H1 (cell line): ENCODE measurements around the gene ZNF462. TPM values are rescaled to one million over a fixed set of nuclear protein-coding genes. Genes with fewer than 3 reads are reported as not detected.

ENCODE experiments used
- CTCF ChIA-PET: fragments of 300-600 bp; sonication (Branson Sonifier 250); formaldehyde crosslinking; loops from one replicate; lab custom pipeline; 2021; ENCODE audit not compliant: partially characterized antibody; lab: Charles Lee
- POLR2A ChIA-PET: fragments of 300-600 bp; sonication (Branson Sonifier 250); formaldehyde crosslinking; loops from one replicate; lab custom pipeline; 2021; ENCODE audit warnings: inconsistent platforms; ENCODE audit not compliant: partially characterized antibody; lab: Charles Lee
- DNase-seq, 2 experiments: peaks; one replicate each; pipeline versions ENCODE4 v3.0.0 to v3.0.0-alpha.2; 2010 to 2022; ENCODE audit warnings: low spot score in 2 of 2, low read depth in 1 of 2, mixed read lengths in 1 of 2
- FAIRE-seq: peaks from 2 replicates; lab custom pipeline; 2011; peaks lifted over from hg19 to GRCh38; lab: Jason Lieb, UNC
- H2AFZ ChIP-seq: 2 replicates; pipeline ENCODE4 v1.8.1; 2012; ENCODE audit warnings: low read length, inconsistent platforms
- H2AK5ac ChIP-seq: 2 replicates; pipeline ENCODE4 v1.6.1; 2013; ENCODE audit warnings: low read depth, low read length
- H2BK120ac ChIP-seq: replicated peaks from 2 replicates; pipeline ENCODE3; 2013; ENCODE audit warnings: low read depth, low read length, inconsistent platforms
- H2BK12ac ChIP-seq: 2 replicates; pipeline ENCODE4 v1.6.1; 2013; ENCODE audit warnings: low read depth, low read length
- H2BK15ac ChIP-seq: 2 replicates; pipeline ENCODE4 v1.6.1; 2013; ENCODE audit warnings: low read length
- H2BK20ac ChIP-seq: 2 replicates; pipeline ENCODE4 v1.6.1; 2013; ENCODE audit warnings: low read length
- H2BK5ac ChIP-seq: 2 replicates; pipeline ENCODE4 v1.6.1; 2013; ENCODE audit warnings: low read depth, low read length
- H3K14ac ChIP-seq: 2 replicates; pipeline ENCODE4 v1.6.1; 2013; ENCODE audit warnings: inconsistent platforms; ENCODE audit not compliant: insufficient read length
- H3K18ac ChIP-seq: 2 replicates; pipeline ENCODE4 v1.6.1; 2013; ENCODE audit warnings: low read length; ENCODE audit errors: extremely low read depth
- H3K23ac ChIP-seq: 2 replicates; pipeline ENCODE4 v1.6.1; 2013; ENCODE audit warnings: inconsistent platforms; ENCODE audit not compliant: insufficient read length
- H3K23me2 ChIP-seq: 2 replicates; pipeline ENCODE4 v1.6.1; 2013; ENCODE audit warnings: low read depth, low read length
- H3K27ac ChIP-seq: 2 replicates; pipeline ENCODE4 v1.6.1; 2011; ENCODE audit warnings: low read depth, low read length, inconsistent platforms
- H3K27me3 ChIP-seq, 4 experiments: replicated peaks in 1 of 4; 1 replicate in 1 of 4; 2 replicates in 3 of 4; pipeline versions ENCODE4 v1.6.1 to v1.8.1; 2011 to 2013; ENCODE audit warnings: low read length in 3 of 4, mild to moderate bottlenecking in 3 of 4, inconsistent platforms in 2 of 4, mixed read lengths in 2 of 4, moderate library complexity in 1 of 4; ENCODE audit not compliant: control insufficient read depth in 3 of 4, insufficient read depth in 3 of 4; ENCODE audit errors: extremely low read depth in 1 of 4
- H3K36me3 ChIP-seq, 4 experiments: 2 replicates each; pipeline versions ENCODE4 v1.6.1 to v1.8.1; 2011 to 2013; ENCODE audit warnings: mild to moderate bottlenecking in 4 of 4, low read length in 3 of 4, moderate library complexity in 2 of 4, control low read depth in 1 of 4, inconsistent platforms in 1 of 4; ENCODE audit not compliant: insufficient read depth in 4 of 4, control insufficient read depth in 2 of 4
- H3K4ac ChIP-seq: replicated peaks from 2 replicates; pipeline ENCODE3; 2013; ENCODE audit warnings: low read length, low read depth, mixed read lengths, inconsistent platforms; ENCODE audit not compliant: insufficient read length
- H3K4me1 ChIP-seq, 4 experiments: replicated peaks in 1 of 4; 1 replicate in 1 of 4; 2 replicates in 3 of 4; pipeline versions ENCODE4 v1.6.1 to v1.8.1; 2011 to 2013; ENCODE audit warnings: low read length in 3 of 4, inconsistent platforms in 2 of 4, mixed read lengths in 1 of 4; ENCODE audit not compliant: insufficient read depth in 4 of 4, control insufficient read depth in 3 of 4
- H3K4me2 ChIP-seq, 2 experiments: 2 replicates each; pipeline versions ENCODE4 v1.6.1 to v1.8.1; 2011 to 2013; ENCODE audit warnings: low read depth in 2 of 2, low read length in 2 of 2, control low read depth in 1 of 2, inconsistent platforms in 1 of 2, mild to moderate bottlenecking in 1 of 2; ENCODE audit not compliant: insufficient read depth in 1 of 2
- H3K4me3 ChIP-seq, 4 experiments: fragments of 200-600, 300-600 bp in 1 of 4; sonication (generic), shearing (Covaris generic), sonication (Bioruptor Twin) in 1 of 4; 2 replicates each; pipeline versions ENCODE4 v1.5.1 to v1.8.1; 2011 to 2016; ENCODE audit warnings: low read length in 4 of 4, low read depth in 3 of 4, control low read depth in 2 of 4, inconsistent platforms in 2 of 4, mild to moderate bottlenecking in 2 of 4, mixed read lengths in 1 of 4, moderate library complexity in 1 of 4; ENCODE audit not compliant: insufficient read depth in 2 of 4; ENCODE audit errors: extremely low read depth in 1 of 4
- H3K56ac ChIP-seq: replicated peaks from 2 replicates; pipeline ENCODE3; 2013; ENCODE audit warnings: low read depth, mild to moderate bottlenecking, mixed read lengths, low read length, inconsistent platforms; ENCODE audit not compliant: insufficient read length
- H3K79me1 ChIP-seq: 2 replicates; pipeline ENCODE4 v1.6.1; 2013; ENCODE audit warnings: low read depth, low read length, control low read depth
- H3K79me2 ChIP-seq, 2 experiments: 2 replicates each; pipeline versions ENCODE4 v1.6.1 to v1.8.1; 2012 to 2013; ENCODE audit warnings: low read length in 2 of 2, mild to moderate bottlenecking in 2 of 2, inconsistent platforms in 1 of 2; ENCODE audit not compliant: insufficient read depth in 2 of 2, control insufficient read depth in 1 of 2
- H3K9ac ChIP-seq, 4 experiments: replicated peaks in 1 of 4; 1 replicate in 1 of 4; 2 replicates in 3 of 4; pipeline versions ENCODE4 v1.6.1 to v1.8.1; 2011 to 2013; ENCODE audit warnings: low read depth in 3 of 4, low read length in 3 of 4, control low read depth in 2 of 4, mild to moderate bottlenecking in 2 of 4, moderate library complexity in 2 of 4, inconsistent platforms in 1 of 4; ENCODE audit errors: extremely low read depth in 1 of 4
- H3K9me3 ChIP-seq, 2 experiments: 2 replicates each; pipeline versions ENCODE4 v1.6.1 to v1.8.1; 2012 to 2013; ENCODE audit warnings: mild to moderate bottlenecking in 2 of 2, moderate library complexity in 2 of 2, control low read depth in 1 of 2, inconsistent platforms in 1 of 2, low read depth in 1 of 2, low read length in 1 of 2, mixed read lengths in 1 of 2; ENCODE audit not compliant: insufficient read depth in 2 of 2
- H4K20me1 ChIP-seq, 2 experiments: replicated peaks in 1 of 2; 2 replicates each; pipeline versions ENCODE3 to v1.8.1; 2011 to 2013; ENCODE audit warnings: inconsistent platforms in 2 of 2, low read length in 2 of 2, mild to moderate bottlenecking in 1 of 2; ENCODE audit not compliant: insufficient read depth in 2 of 2, control insufficient read depth in 1 of 2
- H4K5ac ChIP-seq: 2 replicates; pipeline ENCODE4 v1.6.1; 2013; ENCODE audit warnings: low read length, low read depth, mixed read lengths, inconsistent platforms; ENCODE audit not compliant: insufficient read length
- H4K8ac ChIP-seq: 2 replicates; pipeline ENCODE4 v1.8.0; 2013; ENCODE audit warnings: mild to moderate bottlenecking, moderate library complexity, low read length, inconsistent platforms; ENCODE audit not compliant: insufficient read depth; ENCODE audit errors: extremely low read depth
- H4K91ac ChIP-seq: replicated peaks from 2 replicates; pipeline ENCODE3; 2013; ENCODE audit warnings: low read length, mixed read lengths, inconsistent platforms; ENCODE audit not compliant: insufficient read length
- CREB1 ChIP-seq: IDR thresholded peaks from 2 replicates; pipeline ENCODE4 v1.6.1; 2012; ENCODE audit warnings: inconsistent platforms
- EGR1 ChIP-seq: IDR thresholded peaks from 2 replicates; pipeline ENCODE4 v1.6.1; 2011; ENCODE audit warnings: low read depth, low read length, borderline replicate concordance
- EP300 ChIP-seq, 2 experiments: IDR thresholded peaks; 1 replicate in 1 of 2; 2 replicates in 1 of 2; pipeline ENCODE4 v1.6.1; 2011 to 2012; ENCODE audit warnings: low read depth in 2 of 2, low read length in 2 of 2, mild to moderate bottlenecking in 2 of 2, borderline replicate concordance in 1 of 2, inconsistent platforms in 1 of 2, moderate library complexity in 1 of 2
- GABPA ChIP-seq: IDR thresholded peaks from 2 replicates; pipeline ENCODE4 v1.6.1; 2011; ENCODE audit warnings: mild to moderate bottlenecking, low read length, moderate library complexity, borderline replicate concordance; ENCODE audit not compliant: insufficient read depth
- KDM1A ChIP-seq: fragments of 200-600, 300-600 bp; sonication (generic); IDR thresholded peaks from 2 replicates; pipeline ENCODE4 v1.7.1; 2016; ENCODE audit warnings: mild to moderate bottlenecking, low read length, borderline replicate concordance
- MAFK ChIP-seq: IDR thresholded peaks from 2 replicates; pipeline ENCODE4 v1.6.1; 2012; ENCODE audit warnings: low read depth, mild to moderate bottlenecking, improper control_type of control experiment, low read length
- NANOG ChIP-seq: IDR thresholded peaks from 2 replicates; pipeline ENCODE4 v1.6.1; 2011; ENCODE audit warnings: low read length, low read depth, mild to moderate bottlenecking, inconsistent platforms; ENCODE audit not compliant: insufficient read depth, poor library complexity, severe bottlenecking
- POU5F1 ChIP-seq: IDR thresholded peaks from 2 replicates; pipeline ENCODE4 v1.6.1; 2011; ENCODE audit warnings: low read depth, mild to moderate bottlenecking, low read length, moderate library complexity
- RAD21 ChIP-seq, 2 experiments: IDR thresholded peaks in 1 of 2; conservative IDR thresholded peaks in 1 of 2; 2 replicates each; pipeline ENCODE4 v1.6.1; 2011; ENCODE audit warnings: low read depth in 2 of 2, low read length in 2 of 2, improper control_type of control experiment in 1 of 2, inconsistent platforms in 1 of 2, mild to moderate bottlenecking in 1 of 2, moderate library complexity in 1 of 2
- SAP30 ChIP-seq: fragments of 300-600 bp; sonication (generic); IDR thresholded peaks from 2 replicates; pipeline ENCODE4 v1.7.1; 2012; ENCODE audit warnings: low read length, moderate library complexity, mild to moderate bottlenecking, inconsistent platforms; ENCODE audit not compliant: insufficient read depth, insufficient replicate concordance
- YY1 ChIP-seq: IDR thresholded peaks from 2 replicates; pipeline ENCODE4 v1.6.1; 2011; ENCODE audit warnings: low read depth, mild to moderate bottlenecking, low read length
- WGBS, 2 experiments: shearing (Covaris generic) in 1 of 2; methylation state at CpG; one replicate each; pipeline versions ENCODE4 v1.1.6 to v1.1.7; 2013 to 2015; ENCODE audit warnings: low lambda C conversion rate in 2 of 2, mixed read lengths in 2 of 2, inconsistent platforms in 1 of 2, low coverage in 1 of 2, missing lambda C conversion rate in 1 of 2; ENCODE audit not compliant: insufficient replicate concordance in 2 of 2, insufficient coverage in 1 of 2, insufficient read length in 1 of 2; ENCODE audit errors: extremely low coverage in 1 of 2, missing lambda C conversion rate in 1 of 2; 5-methylcytosine and 5-hydroxymethylcytosine counted together
- polyA plus RNA-seq, 7 experiments: library from polyadenylated mRNA; depleted of rRNA in 3 of 7; stranded (reverse) in 5 of 7; unstranded in 2 of 7; fragments of >200 nt in 5 of 7; fragments of 200-250 nt in 2 of 7; gene quantifications; 1 replicate in 5 of 7; 2 replicates in 1 of 7; 4 replicates in 1 of 7; pipeline versions ENCODE4 v1.2.1 to v1.2.3, GENCODE V29; 2011 to 2013; ENCODE audit warnings: missing spikeins in 2 of 7, mixed read lengths in 2 of 7
- total RNA-seq: library from RNA; stranded (reverse); fragmentation: NEBNext Ultra II Directional; extraction: Animal tissue kit (Norgen Biotek cat#: 25700); gene quantifications from 2 replicates; pipeline ENCODE4 v1.2.1, GENCODE V29; 2021
- TF ChIP-seq, protein P1 (sequence below): IDR thresholded peaks from 2 replicates; pipeline ENCODE4 v1.6.1; 2012; ENCODE audit warnings: inconsistent platforms

The ZNF462 gene
- total and polyA plus RNA-seq, 2 of the 8 experiments (the other 6 are each of a cell fraction or from before 2014, with no cell fraction given): 30.0 to 163 TPM

- H2BK5ac ChIP-seq: no peak overlapping the region
- no peak overlapping the region for H2BK120ac ChIP-seq
- ChIA-PET POLR2A (no interaction called here), CTCF (no interaction called here)
- no peak overlapping the region for H3K4ac ChIP-seq
- H3K4me2 ChIP-seq: no peak overlapping the region
- no peak overlapping the region for H3K27ac ChIP-seq
- no peak overlapping the region for H2BK20ac ChIP-seq
- no peak overlapping the region for H2AFZ ChIP-seq
- DNase-seq: no peak
- no peak overlapping the region for H2BK12ac ChIP-seq
- H3K4me1 ChIP-seq: no peaks in the 10 kb centered on the region
- no peak overlapping the region for H3K56ac ChIP-seq
- whole genome bisulfite sequencing, 2 experiments: 95% methylated on average over 2 of the region's 2 CpGs; no CpG with 5 or more reads in 1 of the 2 experiments
- no peak overlapping the region for H3K14ac ChIP-seq
- H3K4me3 ChIP-seq: no peak overlapping the region
- H4K91ac ChIP-seq: no peak overlapping the region
- no peak overlapping the region for H4K8ac ChIP-seq
- no peak overlapping the region for H3K9ac ChIP-seq
- peaks cover 0 to 6% of the 10 kb centered on the region in 2 experiments; a peak in 1 of 4 replicates for H3K79me2 ChIP-seq
- no peak for FAIRE-seq
- H2BK15ac ChIP-seq: no peak overlapping the region
- H3K9me3 ChIP-seq: no peaks in the 10 kb centered on the region
- H3K36me3 ChIP-seq: peaks cover 16 to 86% (median 55%) of the 10 kb centered on the region in 4 experiments
- H2AK5ac ChIP-seq: no peak overlapping the region
- no peaks in the 10 kb centered on the region for H4K20me1 ChIP-seq
- H3K18ac ChIP-seq: no peak overlapping the region
- no peak overlapping the region for H3K23ac ChIP-seq
- TF ChIP-seq, protein P1, sequence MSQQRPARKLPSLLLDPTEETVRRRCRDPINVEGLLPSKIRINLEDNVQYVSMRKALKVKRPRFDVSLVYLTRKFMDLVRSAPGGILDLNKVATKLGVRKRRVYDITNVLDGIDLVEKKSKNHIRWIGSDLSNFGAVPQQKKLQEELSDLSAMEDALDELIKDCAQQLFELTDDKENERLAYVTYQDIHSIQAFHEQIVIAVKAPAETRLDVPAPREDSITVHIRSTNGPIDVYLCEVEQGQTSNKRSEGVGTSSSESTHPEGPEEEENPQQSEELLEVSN: no peak
- TF ChIP-seq CREB1 (no peak), GABPA (no peak), EP300 (IDR thresholded peaks at IDR 0.05; ENCODE audit: borderline replicate concordance in 1 of 2, low read depth in 2 of 2, low read length in 2 of 2) (no peak), MAFK (no peak), RAD21 (IDR thresholded peaks at IDR 0.05 in 1 of 2, conservative IDR thresholded peaks at IDR 0.05 in 1 of 2; ENCODE audit: low read depth in 2 of 2, low read length in 2 of 2) (no peak), KDM1A (no peak), EGR1 (no peak), SAP30 (no peak), YY1 (no peak), POU5F1 (no peak), NANOG (no peak)
- no peaks in the 10 kb centered on the region for H3K27me3 ChIP-seq
- H3K79me1 ChIP-seq: no peaks in the 10 kb centered on the region
- H3K23me2 ChIP-seq: no peaks in the 10 kb centered on the region
- H4K5ac ChIP-seq: no peak overlapping the region
Measured at GRCh38 chr9:106983346-106983745, 120.4 kb downstream of the ZNF462 start.
